ENCODE data around the gene UNK. TPM values are rescaled to one million over a fixed set of nuclear protein-coding genes. Genes with fewer than 3 reads are reported as not detected.
A peak's percentile ranks its signal among the peaks of the same experiment; 100 is the strongest.

UNK gene
- total and polyA plus RNA-seq, 9 of the 15 experiments (the other 6 are each of a cell fraction or from before 2014, with no cell fraction given), result 12.8 to 38.6 (median 24.8) TPM

DNA sequence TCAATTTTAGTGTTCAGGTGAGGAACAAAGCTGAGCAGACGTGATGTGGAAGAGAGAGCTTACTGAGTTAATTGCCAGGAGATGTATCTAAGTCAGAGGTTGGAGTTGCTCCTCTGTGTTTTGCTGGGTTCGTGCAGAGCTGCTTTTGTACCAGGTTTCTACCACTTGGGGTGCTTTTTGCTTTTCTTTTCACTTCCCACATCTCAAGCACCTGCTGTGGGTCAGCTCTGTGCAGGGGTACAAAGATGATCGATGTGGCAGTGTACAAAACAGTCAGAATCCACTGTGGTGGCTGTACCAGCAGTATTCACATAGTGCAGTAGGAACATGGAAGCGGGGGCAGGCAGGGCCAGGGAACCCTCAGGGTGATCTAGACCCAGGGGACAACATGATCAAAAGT is 14.8 kb downstream of the UNK start:
- FAIRE-seq (no peak), ATAC-seq (no peak), DNase-seq (ENCODE audit: extremely low read depth in 1 of 4, low spot score in 3 of 4) (peak in 1 of 4 experiments; percentile 27)
- H4K20me1 ChIP-seq (replicated peaks; ENCODE audit: control insufficient read depth, insufficient read depth, low read length), result no peaks in the 10 kb centered on the region
- H3K79me2 ChIP-seq (ENCODE audit: control insufficient read depth, insufficient read depth, low read length), result 0 out of 3 replicates have a peak, but pooled peaks cover 7% of the 10 kb centered on the region
- peaks cover 34% of the 10 kb centered on the region; the same call in 2 of the 3 replicates for H3K36me3 ChIP-seq (ENCODE audit: control insufficient read depth, insufficient read depth, low read length)
- no peak overlapping the region for H2AFZ ChIP-seq (ENCODE audit: low read depth, low read length)
- H3K4me1 ChIP-seq (replicated peaks in 1 of 2; ENCODE audit: control insufficient read depth in 2 of 2, insufficient read depth in 2 of 2, low read length in 2 of 2), result no peaks in the 10 kb centered on the region; a peak in 1 of 5 replicates
- ChIA-PET CTCF (ENCODE audit: low intra/inter-chr PET ratio) (no interaction called here), POLR2A (interaction anchor here (0.6 to 6.5 kb wide), 9 partner anchors 9 to 57 kb away, joined by 3 to 62 read pairs (median 8); partner anchors contain the start of gene UNK)
- H3K27me3 ChIP-seq (ENCODE audit: control insufficient read depth in 2 of 2, insufficient read depth in 2 of 2, low read length in 2 of 2), result no peaks in the 10 kb centered on the region
- 89% methylated on average over 4 of the region's 4 CpGs for WGBS (ENCODE audit: insufficient coverage, low coverage, missing lambda C conversion rate)
- H3K4me2 ChIP-seq (ENCODE audit: insufficient read depth, low read length), result no peak overlapping the region
- no peaks in the 10 kb centered on the region for H3K9me1 ChIP-seq (ENCODE audit: control insufficient read depth, insufficient read depth, low read length)
- H3K27ac ChIP-seq (ENCODE audit: extremely low read depth, low read depth, low read length), result no peak overlapping the region
- no TSS peak for BruUV-seq (replicated peaks)
- H3K4me3 ChIP-seq, result no peak overlapping the region
- no peak overlapping the region for H3K9ac ChIP-seq (ENCODE audit: insufficient read depth in 1 of 2, low read depth in 2 of 2, low read length in 2 of 2)
- no peaks in the 10 kb centered on the region for H3K9me3 ChIP-seq (replicated peaks; ENCODE audit: control insufficient read depth, insufficient read depth, low read depth, low read length)
- in situ Hi-C loops (cut with MboI), result no loop called here
- intact Hi-C loops (cut with micrococcal nuclease), result no loop called here
- TF ChIP-seq HDAC8 (tag; IDR thresholded peaks at IDR 0.05) (no peak), TEAD1 (CRISPR knock-in tag; IDR thresholded peaks at IDR 0.05) (no peak), MED1 (CRISPR knock-in tag; IDR thresholded peaks at IDR 0.05; ENCODE audit: borderline replicate concordance) (no peak), ZNF584 (CRISPR knock-in tag; IDR thresholded peaks at IDR 0.05; ENCODE audit: low read depth) (no peak), POLR3G (IDR thresholded peaks at IDR 0.05; ENCODE audit: extremely low read depth, insufficient read length, insufficient replicate concordance) (no peak), COPS2 (conservative IDR thresholded peaks at IDR 0.05) (no peak), CEBPB (tag; IDR thresholded peaks at IDR 0.05) (no peak), ZNF239 (CRISPR knock-in tag; IDR thresholded peaks at IDR 0.05) (no peak), HDAC3 (IDR thresholded peaks at IDR 0.05; ENCODE audit: borderline replicate concordance, partially characterized antibody) (no peak), NRF1 (conservative IDR thresholded peaks at IDR 0.05 in 1 of 2, IDR thresholded peaks at IDR 0.05 in 1 of 2) (no peak), BHLHE40 (IDR thresholded peaks at IDR 0.05; ENCODE audit: low read length) (no peak), NR2F6 (CRISPR knock-in tag; IDR thresholded peaks at IDR 0.05) (no peak), TGIF2 (CRISPR knock-in tag; IDR thresholded peaks at IDR 0.05) (no peak), YY1 (IDR thresholded peaks at IDR 0.05; ENCODE audit: borderline replicate concordance in 1 of 3, control insufficient read depth in 1 of 3, extremely low read depth in 1 of 3, insufficient read depth in 3 of 3, insufficient read length in 1 of 3, insufficient replicate concordance in 2 of 3, low read depth in 1 of 3, low read length in 2 of 3) (no peak), ETV5 (CRISPR knock-in tag; IDR thresholded peaks at IDR 0.05; ENCODE audit: low read depth) (no peak)
- TF ChIP-seq, protein P1, sequence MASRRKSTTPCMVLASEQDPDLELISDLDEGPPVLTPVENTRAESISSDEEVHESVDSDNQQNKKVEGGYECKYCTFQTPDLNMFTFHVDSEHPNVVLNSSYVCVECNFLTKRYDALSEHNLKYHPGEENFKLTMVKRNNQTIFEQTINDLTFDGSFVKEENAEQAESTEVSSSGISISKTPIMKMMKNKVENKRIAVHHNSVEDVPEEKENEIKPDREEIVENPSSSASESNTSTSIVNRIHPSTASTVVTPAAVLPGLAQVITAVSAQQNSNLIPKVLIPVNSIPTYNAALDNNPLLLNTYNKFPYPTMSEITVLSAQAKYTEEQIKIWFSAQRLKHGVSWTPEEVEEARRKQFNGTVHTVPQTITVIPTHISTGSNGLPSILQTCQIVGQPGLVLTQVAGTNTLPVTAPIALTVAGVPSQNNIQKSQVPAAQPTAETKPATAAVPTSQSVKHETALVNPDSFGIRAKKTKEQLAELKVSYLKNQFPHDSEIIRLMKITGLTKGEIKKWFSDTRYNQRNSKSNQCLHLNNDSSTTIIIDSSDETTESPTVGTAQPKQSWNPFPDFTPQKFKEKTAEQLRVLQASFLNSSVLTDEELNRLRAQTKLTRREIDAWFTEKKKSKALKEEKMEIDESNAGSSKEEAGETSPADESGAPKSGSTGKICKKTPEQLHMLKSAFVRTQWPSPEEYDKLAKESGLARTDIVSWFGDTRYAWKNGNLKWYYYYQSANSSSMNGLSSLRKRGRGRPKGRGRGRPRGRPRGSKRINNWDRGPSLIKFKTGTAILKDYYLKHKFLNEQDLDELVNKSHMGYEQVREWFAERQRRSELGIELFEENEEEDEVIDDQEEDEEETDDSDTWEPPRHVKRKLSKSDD (conservative IDR thresholded peaks at IDR 0.05; ENCODE audit: low read length), result no peak
- TF ChIP-seq, protein P2, sequence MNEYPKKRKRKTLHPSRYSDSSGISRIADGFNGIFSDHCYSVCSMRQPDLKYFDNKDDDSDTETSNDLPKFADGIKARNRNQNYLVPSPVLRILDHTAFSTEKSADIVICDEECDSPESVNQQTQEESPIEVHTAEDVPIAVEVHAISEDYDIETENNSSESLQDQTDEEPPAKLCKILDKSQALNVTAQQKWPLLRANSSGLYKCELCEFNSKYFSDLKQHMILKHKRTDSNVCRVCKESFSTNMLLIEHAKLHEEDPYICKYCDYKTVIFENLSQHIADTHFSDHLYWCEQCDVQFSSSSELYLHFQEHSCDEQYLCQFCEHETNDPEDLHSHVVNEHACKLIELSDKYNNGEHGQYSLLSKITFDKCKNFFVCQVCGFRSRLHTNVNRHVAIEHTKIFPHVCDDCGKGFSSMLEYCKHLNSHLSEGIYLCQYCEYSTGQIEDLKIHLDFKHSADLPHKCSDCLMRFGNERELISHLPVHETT (CRISPR knock-in tag; conservative IDR thresholded peaks at IDR 0.05 in 1 of 2, IDR thresholded peaks at IDR 0.05 in 1 of 2), result no peak
- TF ChIP-seq, protein P3, sequence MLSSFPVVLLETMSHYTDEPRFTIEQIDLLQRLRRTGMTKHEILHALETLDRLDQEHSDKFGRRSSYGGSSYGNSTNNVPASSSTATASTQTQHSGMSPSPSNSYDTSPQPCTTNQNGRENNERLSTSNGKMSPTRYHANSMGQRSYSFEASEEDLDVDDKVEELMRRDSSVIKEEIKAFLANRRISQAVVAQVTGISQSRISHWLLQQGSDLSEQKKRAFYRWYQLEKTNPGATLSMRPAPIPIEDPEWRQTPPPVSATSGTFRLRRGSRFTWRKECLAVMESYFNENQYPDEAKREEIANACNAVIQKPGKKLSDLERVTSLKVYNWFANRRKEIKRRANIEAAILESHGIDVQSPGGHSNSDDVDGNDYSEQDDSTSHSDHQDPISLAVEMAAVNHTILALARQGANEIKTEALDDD (IDR thresholded peaks at IDR 0.05), result no peak
